Kidney (tissue), 14 donors: ENCODE measurements around the gene HOXC12. TPM values are rescaled to one million over a fixed set of nuclear protein-coding genes. Genes with fewer than 3 reads are reported as not detected.
A peak's percentile ranks its signal among the peaks of the same experiment; 100 is the strongest.

ENCODE experiments used
- DNase-seq, 5 donors: peaks; one replicate each; pipeline ENCODE4 v3.0.0-alpha.2; 2013 to 2020
- FAIRE-seq: peaks from 2 replicates; lab custom pipeline; 2012; peaks lifted over from hg19 to GRCh38; lab: Jason Lieb, UNC
- H3K27ac ChIP-seq, 2 donors: one replicate each; pipeline ENCODE4 v1.7.0; 2013; ENCODE audit warnings: low read depth in 2 of 2, low read length in 2 of 2, inconsistent platforms in 1 of 2
- H3K27me3 ChIP-seq: one replicate; pipeline ENCODE4 v1.7.1; 2013; ENCODE audit warnings: low read length, inconsistent platforms; ENCODE audit not compliant: control insufficient read depth, insufficient read depth
- H3K36me3 ChIP-seq, 3 donors: one replicate each; pipeline versions ENCODE4 v1.7.0 to v1.7.1; 2013; ENCODE audit warnings: low read length in 3 of 3, control low read depth in 1 of 3, inconsistent platforms in 1 of 3; ENCODE audit not compliant: insufficient read depth in 3 of 3, control insufficient read depth in 2 of 3
- H3K4me1 ChIP-seq, 3 donors: one replicate each; pipeline versions ENCODE4 v1.7.0 to v1.7.1; 2013; ENCODE audit warnings: low read length in 3 of 3, inconsistent platforms in 1 of 3, low read depth in 1 of 3; ENCODE audit not compliant: control insufficient read depth in 2 of 3, insufficient read depth in 2 of 3
- H3K4me3 ChIP-seq, 3 donors: one replicate each; pipeline versions ENCODE4 v1.7.0 to v1.8.1; 2013; ENCODE audit warnings: low read length in 3 of 3, control low read depth in 1 of 3, inconsistent platforms in 1 of 3
- H3K9ac ChIP-seq, 3 donors: one replicate each; pipeline versions ENCODE4 v1.7.0 to v1.7.1; 2013; ENCODE audit warnings: low read length in 3 of 3, control low read depth in 1 of 3, inconsistent platforms in 1 of 3
- H3K9me3 ChIP-seq, 3 donors: one replicate each; pipeline versions ENCODE4 v1.7.0 to v1.7.1; 2013; ENCODE audit warnings: low read length in 3 of 3, control low read depth in 1 of 3, inconsistent platforms in 1 of 3; ENCODE audit not compliant: control insufficient read depth in 2 of 3, insufficient read depth in 1 of 3
- CTCF ChIP-seq: IDR thresholded peaks from 3 replicates; pipeline ENCODE4 v1.5.1; 2012; ENCODE audit warnings: mild to moderate bottlenecking, moderate library complexity, borderline replicate concordance; ENCODE audit not compliant: insufficient read depth; ENCODE audit errors: extremely low read depth
- intact Hi-C: fragments of 100-400 bp; cut with DNase I; formaldehyde crosslinking; loops from one replicate; pipeline ENCODE4 v1.11.1; 2022
- polyA plus RNA-seq: library from polyadenylated mRNA; stranded (reverse); fragments of 350-450 nt; fragmentation: Illumina TruSeq; extraction: RNeasy Lipid Tissue Mini Kit (QIAGEN cat#74804); gene quantifications from one replicate; pipeline ENCODE4 v1.2.3, GENCODE V29; 2014; ENCODE audit warnings: low read depth, low replicate concordance; ENCODE audit not compliant: insufficient read depth
- total RNA-seq: library from RNA; stranded (reverse); fragmentation: NEBNext Ultra II Directional; extraction: Animal tissue kit (Norgen Biotek cat#: 25700); gene quantifications from one replicate; pipeline ENCODE4 v1.2.1, GENCODE V29; 2021
- donor health status: control.
- donor health status: control.
- donor health status: control.
- donor health status: control.
- donor health status: control.
- donor health status: DM: yes; HTN: yes; CAD: no.
- donor health status: Normal renal cell carcinoma (clear cell type).

The HOXC12 gene
- total and polyA plus RNA-seq, 2 donors from 2014 or later: not detected

GRCh38 chr12:53985994-53986685, 31.4 kb downstream of the HOXC12 start:
- H3K27ac ChIP-seq: peak overlapping the region; percentile 93 to 95
- no peaks in the 10 kb centered on the region for H3K9me3 ChIP-seq
- no peaks in the 10 kb centered on the region for H3K36me3 ChIP-seq
- peak; percentile 10 for TF ChIP-seq CTCF
- H3K27me3 ChIP-seq: peaks cover 2% of the 10 kb centered on the region
- intact Hi-C loops: no loop called here
- DNase-seq (peak in 3 of 5 donors; percentile 55 to 85 (median 64)), FAIRE-seq (no peak)
- H3K4me1 ChIP-seq: peaks cover 0 to 22% (median 10%) of the 10 kb centered on the region in 3 donors
- peak overlapping the region; percentile 82 to 97 (median 92) for H3K9ac ChIP-seq
- peak overlapping the region; percentile 79 to 86 (median 80) for H3K4me3 ChIP-seq

- FAIRE-seq: no peak
- no peak for TF ChIP-seq CTCF
- intact Hi-C loops: no loop called here
- peak overlapping the region; percentile 79 to 86 (median 80) for H3K4me3 ChIP-seq
- H3K27me3 ChIP-seq: peaks cover 2% of the 10 kb centered on the region
- peak overlapping the region; percentile 93 to 95 for H3K27ac ChIP-seq
- DNase-seq: peak in 1 of 5 donors; percentile 44
- peak overlapping the region; percentile 21 to 97 (median 82) for H3K9ac ChIP-seq
- no peaks in the 10 kb centered on the region for H3K36me3 ChIP-seq
- peaks cover 0 to 26% (median 10%) of the 10 kb centered on the region in 3 donors for H3K4me1 ChIP-seq
- no peaks in the 10 kb centered on the region for H3K9me3 ChIP-seq
Observed at GRCh38 chr12:53986686-53987483, 32.2 kb downstream of the HOXC12 start.

- Histone ChIP-seq H3K36me3 (no peaks in the 10 kb centered on the region), H3K9ac (peak overlapping the region; percentile 17 to 97 (median 82)), H3K4me1 (peaks cover 0 to 30% (median 11%) of the 10 kb centered on the region in 3 donors), H3K4me3 (peak overlapping the region; percentile 79 to 86 (median 80)), H3K9me3 (no peaks in the 10 kb centered on the region), H3K27me3 (peaks cover 2% of the 10 kb centered on the region), H3K27ac (peak overlapping the region; percentile 93 to 95)
- TF ChIP-seq CTCF: no peak
- DNase-seq (peak in 1 of 5 donors; percentile 23), FAIRE-seq (no peak)
- intact Hi-C loops: no loop called here
Observed at GRCh38 chr12:53987787-53988230, 33.1 kb downstream of the HOXC12 start.
